Lung (tissue), 12 donors: Measurements from ENCODE around the gene RMC1. TPM values are rescaled to one million over a fixed set of nuclear protein-coding genes. Genes with fewer than 3 reads are reported as not detected.

ENCODE experiments used
- ATAC-seq: fragments of 200-7000 bp; cut with Tn5 transposase; one replicate; pipeline ENCODE4 v1.9.1; 2020; ENCODE audit warnings: moderate number of reproducible peaks; ENCODE audit not compliant: insufficient read depth, low FRiP score
- DNase-seq, 3 donors: peaks; one replicate each; pipeline ENCODE4 v3.0.0-alpha.2; 2013 to 2017
- H3K27ac ChIP-seq, 2 donors: one replicate each; pipeline ENCODE4 v1.5.1; 2013; ENCODE audit warnings: mild to moderate bottlenecking in 2 of 2, moderate library complexity in 2 of 2, control low read depth in 1 of 2, inconsistent platforms in 1 of 2, low read depth in 1 of 2, low read length in 1 of 2
- H3K27me3 ChIP-seq, 3 donors: one replicate each; pipeline ENCODE4 v1.5.1; 2013; ENCODE audit warnings: low read length in 2 of 3; ENCODE audit not compliant: control insufficient read depth in 3 of 3, insufficient read depth in 3 of 3
- H3K36me3 ChIP-seq, 4 donors: one replicate each; pipeline ENCODE4 v1.5.1; 2013; ENCODE audit warnings: low read length in 4 of 4, mild to moderate bottlenecking in 1 of 4, moderate library complexity in 1 of 4; ENCODE audit not compliant: control insufficient read depth in 4 of 4, insufficient read depth in 4 of 4
- H3K4me1 ChIP-seq, 5 donors: one replicate each; pipeline ENCODE4 v1.5.1; 2013; ENCODE audit warnings: low read length in 5 of 5, mild to moderate bottlenecking in 2 of 5, moderate library complexity in 1 of 5; ENCODE audit not compliant: control insufficient read depth in 5 of 5, insufficient read depth in 5 of 5
- H3K4me3 ChIP-seq: one replicate; pipeline ENCODE4 v1.5.1; 2013; ENCODE audit warnings: mild to moderate bottlenecking, control low read depth, moderate library complexity
- H3K9ac ChIP-seq, 2 donors: one replicate each; pipeline ENCODE4 v1.5.1; 2013; ENCODE audit warnings: low read length in 2 of 2, control low read depth in 1 of 2; ENCODE audit not compliant: insufficient read depth in 1 of 2
- H3K9me3 ChIP-seq, 4 donors: one replicate each; pipeline ENCODE4 v1.5.1; 2013; ENCODE audit warnings: low read length in 3 of 4, mild to moderate bottlenecking in 1 of 4, moderate library complexity in 1 of 4; ENCODE audit not compliant: control insufficient read depth in 4 of 4, insufficient read depth in 3 of 4
- CTCF ChIP-seq: IDR thresholded peaks from 2 replicates; pipeline ENCODE4 v1.5.1; 2012; ENCODE audit warnings: mild to moderate bottlenecking; ENCODE audit errors: control extremely low read depth, extremely low read depth
- WGBS, 2 donors: extraction: QIAGEN DNeasy Blood & Tissue Kit; methylation state at CpG; one replicate each; pipeline ENCODE4 v1.1.7; 2013; 5-methylcytosine and 5-hydroxymethylcytosine counted together
- polyA plus RNA-seq, 2 donors: library from polyadenylated mRNA; stranded (reverse); fragments of 200-250 nt; gene quantifications; one replicate each; pipeline ENCODE4 v1.2.1, GENCODE V29; 2013
- total RNA-seq, 2 donors: library from RNA; depleted of rRNA in 1 of 2; stranded (reverse); fragments of >200 nt in 1 of 2; gene quantifications; one replicate each; pipeline ENCODE4 v1.2.1, GENCODE V29; 2014 to 2021
- donor health status: control.
- donor health status: control.
- donor health status: Bipolar disorder and iron deficiency.
- donor health status: healthy.
- donor health status: DM: yes; HTN: yes; CAD: no.

RMC1 gene
- total and polyA plus RNA-seq, 4 donors: 28.2 to 71.3 (median 32.2) TPM

- Histone ChIP-seq H3K9ac (no peak overlapping the region), H3K27ac (peak overlapping the region in 1 of 2 donors; percentile 63), H3K4me1 (peaks cover 0 to 1% (median 0%) of the 10 kb centered on the region in 5 donors), H3K27me3 (no peaks in the 10 kb centered on the region), H3K36me3 (peaks cover 19 to 54% (median 48%) of the 10 kb centered on the region in 4 donors), H3K4me3 (no peak overlapping the region), H3K9me3 (no peaks in the 10 kb centered on the region)
- ATAC-seq: no peak
- 92 to 96% methylated on average over 14 of the region's 14 CpGs for WGBS, 2 donors
- no peak for DNase-seq
- no peak for TF ChIP-seq CTCF
Measured at GRCh38 chr18:23524213-23524707, 20.9 kb downstream of the RMC1 start.

GRCh38 chr18:23526501-23527063, 23.3 kb downstream of the RMC1 start:
- ATAC-seq (no peak), DNase-seq (no peak)
- peaks cover 29 to 60% (median 52%) of the 10 kb centered on the region in 4 donors for H3K36me3 ChIP-seq
- H3K4me3 ChIP-seq: no peak overlapping the region
- no peak for TF ChIP-seq CTCF
- H3K9me3 ChIP-seq: no peaks in the 10 kb centered on the region
- no peaks in the 10 kb centered on the region for H3K27me3 ChIP-seq
- H3K27ac ChIP-seq: no peak overlapping the region
- H3K9ac ChIP-seq: no peak overlapping the region
- H3K4me1 ChIP-seq: peaks cover 0 to 4% (median 0%) of the 10 kb centered on the region in 5 donors
- WGBS, 2 donors: 96 to 97% methylated on average over 5 of the region's 5 CpGs

- DNase-seq: no peak
- 79 to 81% methylated on average over 20 of the region's 20 CpGs for WGBS, 2 donors
- Histone ChIP-seq H3K4me3 (no peak overlapping the region), H3K4me1 (peaks cover 0 to 4% (median 0%) of the 10 kb centered on the region in 5 donors), H3K27me3 (no peaks in the 10 kb centered on the region), H3K27ac (peak overlapping the region in 1 of 2 donors; percentile 73), H3K9ac (no peak overlapping the region), H3K36me3 (peaks cover 40 to 59% (median 58%) of the 10 kb centered on the region in 4 donors), H3K9me3 (no peaks in the 10 kb centered on the region)
- ATAC-seq: peak; percentile 54
- no peak for TF ChIP-seq CTCF
Measured at GRCh38 chr18:23528580-23529472, 25.5 kb downstream of the RMC1 start.
